Measurements from ENCODE around the gene HUS1. TPM values are rescaled to one million over a fixed set of nuclear protein-coding genes. Genes with fewer than 3 reads are reported as not detected.
A peak's percentile ranks its signal among the peaks of the same experiment; 100 is the strongest.
"Not testable (repeated sequence)": the region's sequence is repeated elsewhere in the genome, so short reads cannot be mapped to it uniquely, and the experiment has no call there.

HUS1 gene
- 7.5 and 19.4 TPM in 2 replicates for total RNA-seq (2014; rRNA removed; shearing (Covaris generic))

DNA sequence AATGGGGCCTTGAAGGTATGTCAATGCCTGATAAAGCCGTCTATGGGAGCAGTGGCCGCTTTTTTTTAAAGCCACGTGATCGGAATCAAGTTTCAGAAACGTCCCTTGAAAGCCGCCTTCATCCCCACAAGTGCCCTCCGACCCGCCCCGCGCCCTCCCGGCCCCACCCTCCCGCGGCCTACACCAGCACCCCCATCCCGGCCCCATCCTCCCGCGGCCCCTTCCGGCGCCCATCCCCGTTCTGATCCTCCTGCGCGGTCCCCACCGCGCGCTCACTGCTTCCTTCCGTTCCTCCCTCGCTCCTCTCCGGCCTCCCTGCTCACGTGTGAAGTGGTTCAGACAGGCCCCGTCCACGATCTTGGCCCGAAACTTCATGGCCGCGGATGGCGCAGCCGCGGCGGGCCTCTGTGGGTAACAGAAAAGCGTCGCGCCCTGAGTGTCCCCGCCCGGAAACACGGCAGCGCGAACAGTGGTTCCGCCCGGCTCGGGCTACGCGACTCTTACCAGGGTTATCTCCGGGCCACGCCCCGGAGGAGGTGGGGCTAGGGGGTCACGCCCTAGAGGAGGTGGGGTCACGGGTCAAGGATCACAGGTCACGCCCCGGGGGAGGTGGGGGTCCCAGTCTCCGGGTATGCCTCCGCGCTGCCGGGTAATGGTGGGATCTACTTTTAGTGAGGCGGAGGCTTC, at the start of gene HUS1:
HUS1 (minus strand) TSS at position 471 of the 687 bp plus-strand sequence; CDS start at position 375, 96 bp downstream.
- DNase-seq (ENCODE audit: low read depth) = peak; percentile 90

DNA sequence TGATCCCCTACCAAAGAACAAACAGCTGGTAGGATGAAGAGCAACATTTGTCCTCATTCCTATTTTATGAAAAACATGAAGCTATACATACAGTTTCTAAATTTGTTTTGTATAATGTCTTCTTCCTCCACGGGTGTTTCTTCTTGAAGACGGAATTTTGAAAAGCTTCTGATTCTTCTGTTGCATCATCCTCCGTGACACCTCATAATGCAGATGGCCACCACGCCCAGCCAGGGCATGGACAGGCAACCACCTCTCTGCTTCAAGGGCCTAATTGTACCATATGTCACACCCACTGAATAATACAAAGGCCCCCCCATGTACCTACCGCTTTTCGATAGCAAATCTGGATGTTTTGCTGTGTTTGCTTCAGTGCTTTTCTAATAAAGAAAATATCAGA, 49.5 kb upstream of the HUS1 start, which contains the start of gene SUN3:
SUN3 (minus strand) TSS at position 170 of the 400 bp plus-strand sequence; CDS start at position 1, 169 bp downstream.
- no peak for DNase-seq (ENCODE audit: low read depth)

GRCh38 chr7:48025624-48026023, 46.2 kb upstream of the HUS1 start:
- peak; percentile 60 for DNase-seq (ENCODE audit: low read depth)

GRCh38 chr7:48017674-48018073, 38.3 kb upstream of the HUS1 start:
- no peak for DNase-seq (ENCODE audit: low read depth)

- DNase-seq (ENCODE audit: low read depth) = peak; percentile 46
These were observed 37.2 kb upstream of the HUS1 start for GRCh38 chr7:48016641-48017040.

DNA sequence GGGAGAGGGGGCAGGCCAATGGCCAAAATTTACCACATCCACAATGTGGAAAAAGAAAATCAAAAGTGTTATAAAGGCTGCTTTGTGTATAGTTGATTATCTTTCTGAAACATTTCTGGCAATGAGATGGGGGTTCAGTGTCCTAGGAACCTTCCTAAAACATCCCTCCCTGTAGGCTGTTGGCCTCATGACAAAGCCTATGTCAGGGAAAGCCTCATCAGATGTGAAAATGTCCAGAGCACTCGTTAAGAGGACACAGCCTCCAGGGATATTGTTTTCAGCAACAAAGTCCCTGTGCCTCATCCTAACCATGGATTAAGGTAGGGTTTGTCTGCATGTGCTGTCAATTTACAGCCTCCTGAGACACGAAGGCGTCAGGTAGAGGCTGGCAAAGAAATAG, 32.5 kb upstream of the HUS1 start:
- no peak for DNase-seq (ENCODE audit: low read depth)

GRCh38 chr7:48011323-48011722, 31.9 kb upstream of the HUS1 start:
- no peak for DNase-seq (ENCODE audit: low read depth)

- DNase-seq (ENCODE audit: low read depth) = no peak
These were observed 30.5 kb upstream of the HUS1 start for GRCh38 chr7:48009954-48010353.

DNA sequence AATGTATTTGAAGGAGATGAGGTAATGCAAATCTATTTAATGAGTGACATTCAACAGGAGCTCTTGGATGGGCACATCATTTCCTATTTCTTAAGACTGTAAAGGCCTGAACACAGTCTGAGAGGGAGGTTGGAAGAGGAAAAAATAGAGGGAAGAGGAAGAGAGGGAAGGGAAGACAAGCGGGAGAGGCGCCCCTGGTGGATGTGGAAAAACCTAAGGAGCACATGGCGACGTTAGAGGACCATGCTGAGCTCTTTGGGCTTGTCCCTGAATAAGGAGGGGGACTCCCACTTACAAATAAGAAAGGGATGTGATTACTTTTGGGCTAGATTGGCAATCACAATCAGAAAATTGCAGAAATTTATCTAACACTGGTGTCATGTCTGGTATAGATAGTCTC, 29.8 kb upstream of the HUS1 start:
- no peak for DNase-seq (ENCODE audit: low read depth)

DNA sequence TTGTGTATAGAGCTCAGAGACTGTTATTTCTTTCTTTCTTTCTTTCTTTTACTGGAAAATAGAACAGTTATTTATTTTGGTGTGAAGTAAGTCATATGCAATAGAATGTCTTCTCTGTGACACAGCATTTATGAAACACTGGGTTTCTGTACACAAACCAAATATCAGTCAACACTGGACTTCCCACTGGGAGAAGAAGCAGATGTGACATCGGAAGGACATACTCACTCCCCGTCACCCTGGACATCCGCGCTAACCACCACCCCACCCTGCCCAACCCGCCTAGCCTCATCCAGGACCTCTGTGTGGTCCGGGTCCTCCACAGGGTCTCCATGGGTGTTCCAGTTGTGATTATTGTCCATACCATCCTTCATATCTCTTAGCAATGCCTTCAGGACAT, 27.5 kb upstream of the HUS1 start:
- DNase-seq (ENCODE audit: low read depth) = no peak

- DNase-seq (ENCODE audit: low read depth) = no peak
These were observed 25.2 kb upstream of the HUS1 start for GRCh38 chr7:48004638-48005037.

DNA sequence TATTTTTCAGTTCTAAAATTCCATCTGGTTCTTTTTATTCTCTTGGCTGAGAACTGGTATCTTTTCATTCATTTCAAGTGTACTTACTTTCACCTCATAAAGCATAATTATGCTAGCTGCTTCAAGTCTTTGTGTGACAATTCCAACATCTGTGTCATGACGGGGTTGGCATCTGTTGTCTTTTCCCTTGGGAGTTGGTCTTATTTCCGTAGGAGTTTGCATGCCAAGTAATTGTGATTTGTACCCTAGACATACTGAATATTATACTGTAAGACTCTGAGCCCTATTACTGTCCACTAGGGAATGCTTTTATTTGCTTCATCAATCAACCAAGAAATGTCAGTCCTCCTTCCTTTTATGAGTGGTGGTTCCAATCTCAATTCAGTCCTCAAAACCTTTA, 24.6 kb upstream of the HUS1 start:
- DNase-seq (ENCODE audit: low read depth) = no peak

- DNase-seq (ENCODE audit: low read depth) = peak; percentile 71
These were observed 20.7 kb upstream of the HUS1 start for GRCh38 chr7:48000164-48000563.

- no peak for DNase-seq (ENCODE audit: low read depth)
These were observed 20.0 kb upstream of the HUS1 start for GRCh38 chr7:47999413-47999812.

DNA sequence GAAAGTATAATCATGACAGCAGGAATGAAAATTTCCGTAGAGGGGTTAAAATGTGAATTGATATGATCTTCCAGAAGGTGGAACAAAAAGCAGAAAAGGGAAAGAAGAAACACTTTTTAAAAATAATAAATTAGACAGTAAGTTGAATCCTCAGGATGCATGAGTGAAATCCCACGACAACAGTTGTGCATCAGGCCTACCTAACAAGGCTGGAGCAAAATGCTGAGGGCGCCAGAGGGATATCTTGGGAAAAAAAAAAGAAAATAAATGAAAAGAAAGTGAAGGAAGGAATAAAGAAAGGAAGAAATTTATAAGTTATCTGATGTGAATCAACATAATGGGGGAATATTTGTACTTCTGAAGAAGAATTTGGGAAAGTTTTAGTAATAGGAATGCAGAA, 13.0 kb upstream of the HUS1 start:
- DNase-seq (ENCODE audit: low read depth) = no peak

GRCh38 chr7:47991741-47992311, 12.4 kb upstream of the HUS1 start:
- peak; percentile 63 for DNase-seq (ENCODE audit: low read depth)

DNA sequence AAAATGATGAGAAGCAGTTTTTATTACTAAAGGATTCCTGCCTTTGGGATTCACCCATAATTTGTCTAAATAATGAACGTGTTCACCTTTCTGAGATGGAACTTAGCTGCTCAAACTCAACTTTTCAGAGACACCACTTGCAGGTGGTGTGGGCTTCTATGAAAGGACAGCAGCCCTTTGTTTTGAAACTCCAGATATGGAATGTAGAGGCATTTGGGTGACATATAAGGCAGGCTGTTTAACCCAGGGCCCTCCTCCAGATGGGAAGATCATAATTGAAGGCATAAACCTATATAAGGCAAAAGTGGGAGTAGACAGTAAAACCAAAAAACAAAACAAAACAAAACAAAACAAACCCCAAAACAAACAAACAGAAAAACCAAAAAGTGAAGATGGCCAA, 11.9 kb upstream of the HUS1 start:
- no peak for DNase-seq (ENCODE audit: low read depth)

DNA sequence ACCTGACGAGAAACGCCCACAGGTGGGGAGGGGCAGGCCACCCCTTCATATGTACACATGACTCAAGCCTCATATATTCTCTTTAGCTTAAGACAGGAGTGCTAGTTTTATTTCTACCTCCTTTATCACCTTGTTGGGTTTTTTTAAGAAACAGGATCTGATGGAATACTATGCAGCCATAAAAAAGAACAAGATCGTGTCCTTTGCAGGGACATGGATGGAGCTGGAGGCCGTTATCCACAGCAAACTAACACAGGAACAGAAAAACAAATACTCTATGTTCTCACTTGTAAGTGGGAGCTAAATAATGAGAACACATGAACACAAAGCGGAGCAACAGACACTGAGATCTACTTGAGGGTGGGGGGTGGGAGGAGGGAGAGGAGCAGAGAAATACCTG, 11.2 kb upstream of the HUS1 start:
- no peak for DNase-seq (ENCODE audit: low read depth)

DNA sequence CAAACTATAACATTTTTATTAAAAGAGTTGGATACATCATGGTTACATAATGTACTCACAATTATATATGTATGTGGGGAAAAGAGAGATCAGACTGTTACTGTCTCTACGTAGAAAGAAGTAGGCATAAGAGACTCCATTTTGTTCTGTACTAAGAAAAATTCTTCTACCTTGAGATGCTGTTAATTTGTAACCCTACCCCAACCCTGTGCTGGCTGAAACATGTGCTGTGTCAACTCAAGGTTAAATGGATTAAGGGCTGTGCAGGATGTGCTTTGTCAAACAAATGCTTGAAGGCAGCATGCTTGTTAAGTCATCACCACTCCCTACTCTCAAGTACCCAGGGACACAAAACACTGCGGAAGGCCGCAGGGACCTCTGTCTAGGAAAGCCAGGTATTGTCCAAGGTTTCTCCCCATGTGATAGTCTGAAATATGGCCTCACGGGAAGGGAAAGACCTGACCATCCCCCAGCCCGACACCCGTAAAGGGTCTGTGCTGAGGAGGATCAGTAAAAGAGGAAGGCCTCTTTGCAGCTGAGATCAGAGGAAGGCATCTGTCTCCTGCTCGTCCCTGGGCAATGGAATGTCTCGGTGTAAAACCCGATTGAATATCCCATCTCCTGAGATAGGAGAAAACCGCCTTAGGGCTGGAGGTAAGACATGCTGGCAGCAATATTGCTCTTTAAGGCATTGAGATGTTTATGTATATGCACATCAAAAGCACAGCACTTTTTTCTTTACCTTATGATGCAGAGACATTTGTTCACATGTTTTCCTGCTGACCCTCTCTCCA, 10.4 kb upstream of the HUS1 start:
- DNase-seq (ENCODE audit: low read depth) = not testable (repeated sequence)

- DNase-seq (ENCODE audit: low read depth) = no peak
These were observed 9.3 kb upstream of the HUS1 start for GRCh38 chr7:47988496-47989386.

DNA sequence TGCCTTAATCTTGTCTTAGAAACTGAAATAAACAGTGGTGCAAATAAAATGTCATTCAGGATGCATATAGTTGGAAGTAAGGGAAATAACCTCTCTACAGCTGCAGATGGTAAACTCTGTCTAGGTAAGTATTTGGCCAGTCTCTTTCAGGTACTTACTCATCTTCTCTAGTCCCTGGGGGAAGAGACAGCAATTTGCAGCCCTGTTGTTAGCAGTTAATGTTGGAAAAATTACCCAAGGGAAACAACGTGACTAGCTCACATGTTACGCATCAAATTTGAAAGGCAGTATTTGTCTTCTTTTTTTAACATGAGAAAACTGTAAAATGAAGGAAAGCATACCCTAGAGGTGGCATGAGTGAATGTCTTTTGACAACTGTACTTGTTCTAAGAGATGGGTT, 3.2 kb upstream of the HUS1 start:
- peak; percentile 8 for DNase-seq (ENCODE audit: low read depth)

DNA sequence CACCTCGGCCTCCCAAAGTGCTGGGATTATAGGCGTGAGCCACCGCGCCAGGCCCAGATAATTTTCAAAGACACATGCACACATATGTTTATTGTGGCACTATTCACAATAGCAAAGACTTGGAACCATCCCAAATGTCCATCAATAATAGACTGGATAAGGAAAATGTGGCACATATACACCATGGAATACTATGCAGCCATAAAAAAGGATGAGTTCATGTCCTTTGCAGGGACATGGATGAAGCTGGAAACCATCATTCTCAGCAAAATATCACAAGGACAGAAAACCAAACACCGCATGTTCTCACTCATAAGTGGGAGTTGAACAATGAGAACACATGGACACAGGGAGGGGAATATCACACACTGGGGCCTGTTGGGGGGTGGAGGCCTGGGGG, 1.2 kb upstream of the HUS1 start:
- DNase-seq (ENCODE audit: low read depth) = not testable (repeated sequence)
